GM23338 (cell line): ENCODE data around the gene BRSK2. TPM values are rescaled to one million over a fixed set of nuclear protein-coding genes. Genes with fewer than 3 reads are reported as not detected.
A peak's percentile ranks its signal among the peaks of the same experiment; 100 is the strongest.

ENCODE experiments used
- ATAC-seq: fragments of 200-7000 bp; cut with Tn5 transposase; 3 replicates; pipeline ENCODE4 v1.9.1; 2020
- DNase-seq: peaks from one replicate; pipeline ENCODE4 v3.0.0-alpha.2; 2015; ENCODE audit warnings: low spot score
- H2AFZ ChIP-seq: fragments of 200-600 bp; sonication (generic); 2 replicates; pipeline ENCODE4 v1.8.0; 2016; ENCODE audit warnings: antibody characterized with exemption, mild to moderate bottlenecking, moderate library complexity
- H3F3A ChIP-seq: fragments of 200-600 bp; sonication (generic); replicated peaks from 2 replicates; pipeline ENCODE4 v1.8.0; 2017; ENCODE audit warnings: antibody characterized with exemption, mixed run types, low read depth
- H3K27ac ChIP-seq: fragments of 200-600 bp; sonication (generic); 2 replicates; pipeline ENCODE4 v1.6.1; 2016; ENCODE audit warnings: low read depth
- H3K27me3 ChIP-seq: fragments of 200-600 bp; sonication (generic); 2 replicates; pipeline ENCODE4 v1.8.0; 2016; ENCODE audit warnings: mild to moderate bottlenecking, mixed run types, moderate library complexity; ENCODE audit not compliant: insufficient read depth
- H3K36me3 ChIP-seq: fragments of 200-600 bp; sonication (generic); 2 replicates; pipeline ENCODE4 v1.8.0; 2016; ENCODE audit warnings: mild to moderate bottlenecking; ENCODE audit not compliant: insufficient read depth
- H3K4me1 ChIP-seq: fragments of 200-600 bp; sonication (generic); 2 replicates; pipeline ENCODE4 v1.8.0; 2016; ENCODE audit warnings: mild to moderate bottlenecking, moderate library complexity; ENCODE audit not compliant: insufficient read depth
- H3K4me2 ChIP-seq: fragments of 200-600 bp; sonication (generic); 2 replicates; pipeline ENCODE4 v1.7.1; 2017; ENCODE audit warnings: mixed run types
- H3K4me3 ChIP-seq: fragments of 200-600 bp; sonication (generic); 2 replicates; pipeline ENCODE4 v1.6.1; 2016; ENCODE audit warnings: mixed run types
- H3K79me2 ChIP-seq: fragments of 200-600 bp; sonication (generic); replicated peaks from 2 replicates; pipeline ENCODE4 v1.8.0; 2017; ENCODE audit warnings: mild to moderate bottlenecking; ENCODE audit not compliant: insufficient read depth
- H3K9me2 ChIP-seq: fragments of 200-600 bp; sonication (generic); 2 replicates; pipeline ENCODE4 v1.8.0; 2017; ENCODE audit not compliant: insufficient read depth
- H4K20me1 ChIP-seq: fragments of 200-600 bp; sonication (generic); replicated peaks from 2 replicates; pipeline ENCODE4 v1.8.0; 2017; ENCODE audit warnings: mild to moderate bottlenecking; ENCODE audit not compliant: insufficient read depth
- H3K27ac Mint-ChIP-seq: 2 replicates; pipeline ENCODE4 v1.8.0; 2020; ENCODE audit warnings: inconsistent platforms, mild to moderate bottlenecking, moderate library complexity, mixed read lengths
- H3K27me3 Mint-ChIP-seq: 3 replicates; pipeline ENCODE4 v1.8.0; 2022; ENCODE audit warnings: low read depth, mild to moderate bottlenecking, moderate library complexity, mixed read lengths, inconsistent platforms; ENCODE audit not compliant: insufficient read depth, poor library complexity
- H3K36me3 Mint-ChIP-seq: 3 replicates; pipeline ENCODE4 v1.8.0; 2021; ENCODE audit warnings: low read depth, mild to moderate bottlenecking, inconsistent platforms, moderate library complexity, mixed read lengths
- H3K4me1 Mint-ChIP-seq: 3 replicates; pipeline ENCODE4 v1.8.0; 2020; ENCODE audit warnings: mild to moderate bottlenecking, inconsistent platforms, mixed read lengths
- H3K4me3 Mint-ChIP-seq: 3 replicates; pipeline ENCODE4 v1.8.0; 2021; ENCODE audit warnings: moderate library complexity, mild to moderate bottlenecking, inconsistent platforms, mixed read lengths
- H3K9me3 Mint-ChIP-seq: 3 replicates; pipeline ENCODE4 v1.8.0; 2020; ENCODE audit warnings: moderate library complexity, mild to moderate bottlenecking, inconsistent platforms, mixed read lengths
- ETS1 ChIP-seq: IDR thresholded peaks from 2 replicates; pipeline ENCODE4 v1.6.1; 2016; ENCODE audit warnings: antibody characterized with exemption
- EZH2 ChIP-seq: fragments of 200-600 bp; sonication (generic); IDR thresholded peaks from one replicate; pipeline ENCODE4 v1.8.0; 2017; ENCODE audit warnings: antibody characterized with exemption, mild to moderate bottlenecking, low read depth; ENCODE audit not compliant: unreplicated experiment
- JUNB ChIP-seq: IDR thresholded peaks from one replicate; pipeline ENCODE4 v1.6.1; 2016; ENCODE audit warnings: antibody characterized with exemption; ENCODE audit not compliant: unreplicated experiment
- NANOG ChIP-seq: IDR thresholded peaks from 2 replicates; pipeline ENCODE4 v1.6.1; 2016; ENCODE audit warnings: antibody characterized with exemption, borderline replicate concordance
- REST ChIP-seq: IDR thresholded peaks from one replicate; pipeline ENCODE4 v1.6.1; 2018; ENCODE audit warnings: antibody characterized with exemption; ENCODE audit not compliant: unreplicated experiment
- STAT1 ChIP-seq: IDR thresholded peaks from one replicate; pipeline ENCODE4 v1.6.1; 2016; ENCODE audit warnings: antibody characterized with exemption; ENCODE audit not compliant: unreplicated experiment
- ZNF331 ChIP-seq: fragments of 250-450 bp; sonication (Bioruptor Pico); IDR thresholded peaks from 2 replicates; pipeline ENCODE4 v1.5.0; 2020; ENCODE audit warnings: low read depth, mild to moderate bottlenecking, moderate library complexity
- ZNF462 ChIP-seq: fragments of 250-450 bp; sonication (Bioruptor Pico); IDR thresholded peaks from 2 replicates; pipeline ENCODE4 v1.5.0; 2020; ENCODE audit warnings: mild to moderate bottlenecking, moderate library complexity
- polyA plus RNA-seq: library from polyadenylated mRNA; unstranded; fragments of >200 nt; fragmentation: Nextera tagmentation; extraction: Ambion mirVana; gene quantifications from 2 replicates; pipeline ENCODE4 v1.2.1, GENCODE V29; 2016
- total RNA-seq: library from RNA; depleted of rRNA; stranded (reverse); fragments of >200 nt; shearing (Covaris generic); gene quantifications from 2 replicates; pipeline ENCODE4 v1.2.3, GENCODE V29; 2014

Gene BRSK2
- total and polyA plus RNA-seq, 2 experiments from 2014 or later = 7.2 to 20.3 TPM

GRCh38 chr11:1484061-1484671 is 94.4 kb downstream of the BRSK2 start (continued):
- TF ChIP-seq ZNF462 = no peak
- TF ChIP-seq STAT1 = no peak
- TF ChIP-seq ZNF331 (CRISPR knock-in tag) = no peak
- no peak for TF ChIP-seq EZH2

- no peaks in the 10 kb centered on the region for H3K36me3 ChIP-seq
- Mint-ChIP-seq H3K4me3 (no peak overlapping the region), H3K27ac (peak overlapping the region; percentile 11; the same call in 1 of the 2 replicates), H3K9me3 (no peaks in the 10 kb centered on the region; the same call in 2 of the 3 replicates), H3K36me3 (no peaks in the 10 kb centered on the region), H3K27me3 (peaks cover 12% of the 10 kb centered on the region), H3K4me1 (peaks cover 8% of the 10 kb centered on the region; the same call in 2 of the 3 replicates)
- no peak for DNase-seq
- H3K4me1 ChIP-seq = no peaks in the 10 kb centered on the region
- peak; percentile 4; the same call in 1 of the 3 replicates for ATAC-seq
- no peaks in the 10 kb centered on the region for H3F3A ChIP-seq
- no peak overlapping the region for H3K27ac ChIP-seq
- H3K9me2 ChIP-seq = no peaks in the 10 kb centered on the region
- H3K27me3 ChIP-seq = no peaks in the 10 kb centered on the region
- no peak overlapping the region for H3K4me3 ChIP-seq
- no peaks in the 10 kb centered on the region; the same call in 1 of the 2 replicates for H3K79me2 ChIP-seq
- H4K20me1 ChIP-seq = no peaks in the 10 kb centered on the region; the same call in 1 of the 2 replicates
- H2AFZ ChIP-seq = no peak overlapping the region
- H3K4me2 ChIP-seq = no peak overlapping the region
- TF ChIP-seq ETS1 (no peak), REST (no peak), JUNB (no peak), NANOG (no peak), STAT1 (no peak), EZH2 (no peak)
These were observed 95.2 kb downstream of the BRSK2 start for GRCh38 chr11:1484695-1485503.
